ENCODE measurements around the gene OBSCN. TPM values are rescaled to one million over a fixed set of nuclear protein-coding genes. Genes with fewer than 3 reads are reported as not detected.

The OBSCN gene
- total RNA-seq, 1 donor from 2014 or later = 10.2 TPM

DNA sequence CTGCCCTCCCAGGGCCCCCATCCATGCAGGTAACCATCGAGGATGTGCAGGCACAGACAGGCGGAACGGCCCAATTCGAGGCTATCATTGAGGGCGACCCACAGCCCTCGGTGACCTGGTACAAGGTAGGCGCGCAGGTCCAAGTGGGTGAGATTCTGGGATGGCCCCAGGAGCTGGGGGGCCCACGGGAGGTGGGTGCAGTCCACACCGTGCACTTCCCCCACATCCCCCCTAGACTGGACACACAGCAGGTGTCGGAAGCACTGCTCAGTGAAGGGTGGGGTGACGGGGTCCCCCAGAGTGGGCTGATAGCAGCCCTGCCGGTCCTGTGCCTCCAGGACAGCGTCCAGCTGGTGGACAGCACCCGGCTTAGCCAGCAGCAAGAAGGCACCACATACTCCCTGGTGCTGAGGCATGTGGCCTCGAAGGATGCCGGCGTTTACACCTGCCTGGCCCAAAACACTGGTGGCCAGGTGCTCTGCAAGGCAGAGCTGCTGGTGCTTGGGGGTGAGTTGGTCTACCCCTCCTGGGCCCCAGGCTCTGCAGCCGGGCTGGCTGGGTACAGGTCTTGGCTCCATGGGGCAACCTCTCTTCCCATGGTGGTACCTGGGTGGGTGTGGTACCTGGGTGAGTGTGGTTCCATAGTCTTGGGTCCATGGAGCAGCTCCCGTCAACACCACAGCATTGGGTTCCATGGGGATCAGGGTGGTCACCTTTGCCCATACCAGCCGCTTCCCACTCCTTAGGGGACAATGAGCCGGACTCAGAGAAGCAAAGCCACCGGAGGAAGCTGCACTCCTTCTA, 158.4 kb downstream of the OBSCN start:
- Mint-ChIP-seq H3K27me3 (ENCODE audit: low read depth) (no peaks in the 10 kb centered on the region), H3K36me3 (ENCODE audit: low read depth) (no peaks in the 10 kb centered on the region), H3K4me1 (ENCODE audit: low read depth) (no peaks in the 10 kb centered on the region), H3K4me3 (ENCODE audit: unreplicated experiment) (no peak overlapping the region), H3K27ac (ENCODE audit: unreplicated experiment) (no peak overlapping the region), H3K9me3 (ENCODE audit: low read depth) (no peaks in the 10 kb centered on the region)
- DNase-seq (ENCODE audit: low spot score) = peak; percentile 78
- TF ChIP-seq, protein P1, sequence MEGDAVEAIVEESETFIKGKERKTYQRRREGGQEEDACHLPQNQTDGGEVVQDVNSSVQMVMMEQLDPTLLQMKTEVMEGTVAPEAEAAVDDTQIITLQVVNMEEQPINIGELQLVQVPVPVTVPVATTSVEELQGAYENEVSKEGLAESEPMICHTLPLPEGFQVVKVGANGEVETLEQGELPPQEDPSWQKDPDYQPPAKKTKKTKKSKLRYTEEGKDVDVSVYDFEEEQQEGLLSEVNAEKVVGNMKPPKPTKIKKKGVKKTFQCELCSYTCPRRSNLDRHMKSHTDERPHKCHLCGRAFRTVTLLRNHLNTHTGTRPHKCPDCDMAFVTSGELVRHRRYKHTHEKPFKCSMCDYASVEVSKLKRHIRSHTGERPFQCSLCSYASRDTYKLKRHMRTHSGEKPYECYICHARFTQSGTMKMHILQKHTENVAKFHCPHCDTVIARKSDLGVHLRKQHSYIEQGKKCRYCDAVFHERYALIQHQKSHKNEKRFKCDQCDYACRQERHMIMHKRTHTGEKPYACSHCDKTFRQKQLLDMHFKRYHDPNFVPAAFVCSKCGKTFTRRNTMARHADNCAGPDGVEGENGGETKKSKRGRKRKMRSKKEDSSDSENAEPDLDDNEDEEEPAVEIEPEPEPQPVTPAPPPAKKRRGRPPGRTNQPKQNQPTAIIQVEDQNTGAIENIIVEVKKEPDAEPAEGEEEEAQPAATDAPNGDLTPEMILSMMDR (IDR thresholded peaks at IDR 0.05) = no peak

DNA sequence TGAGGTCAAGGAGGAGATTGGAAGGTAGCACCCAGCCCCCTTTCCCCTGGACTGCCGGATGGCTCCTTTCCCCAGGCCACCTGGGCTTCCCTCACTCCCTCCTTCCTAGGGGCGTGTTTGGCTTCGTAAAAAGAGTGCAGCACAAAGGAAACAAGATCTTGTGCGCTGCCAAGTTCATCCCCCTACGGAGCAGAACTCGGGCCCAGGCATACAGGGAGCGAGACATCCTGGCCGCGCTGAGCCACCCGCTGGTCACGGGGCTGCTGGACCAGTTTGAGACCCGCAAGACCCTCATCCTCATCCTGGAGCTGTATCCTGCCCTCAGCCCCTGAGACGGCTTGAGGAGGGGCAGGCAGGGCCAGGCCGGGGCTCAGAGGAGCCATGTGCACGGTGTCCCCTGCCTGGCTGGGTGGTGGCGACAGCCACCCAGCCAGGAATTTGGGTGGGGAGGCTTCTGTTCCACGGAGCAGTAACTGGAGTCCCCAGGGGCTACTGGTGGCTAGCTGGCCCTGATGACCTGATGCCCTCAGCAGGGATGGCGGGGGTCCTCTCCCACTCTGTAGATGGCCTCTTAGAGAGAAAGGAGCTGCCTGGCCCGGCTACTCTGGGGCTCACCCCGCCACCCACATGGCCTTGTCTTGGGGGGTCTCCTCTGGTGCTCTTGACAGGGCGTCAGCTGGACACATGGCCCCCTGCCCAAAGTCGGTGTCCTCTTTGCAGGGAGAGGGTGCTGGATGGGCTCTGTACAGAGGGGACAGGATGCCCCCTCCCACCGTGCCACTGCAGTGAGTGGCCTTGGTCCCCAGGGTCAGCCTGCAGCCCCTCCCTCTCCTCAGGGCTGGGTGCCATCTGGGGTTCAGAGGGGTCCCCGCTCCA, 159.3 kb downstream of the OBSCN start:
- Mint-ChIP-seq H3K27me3 (ENCODE audit: low read depth) (no peaks in the 10 kb centered on the region), H3K4me3 (ENCODE audit: unreplicated experiment) (no peak overlapping the region), H3K36me3 (ENCODE audit: low read depth) (no peaks in the 10 kb centered on the region), H3K9me3 (ENCODE audit: low read depth) (no peaks in the 10 kb centered on the region), H3K27ac (ENCODE audit: unreplicated experiment) (no peak overlapping the region), H3K4me1 (ENCODE audit: low read depth) (no peaks in the 10 kb centered on the region)
- TF ChIP-seq, protein P1 (IDR thresholded peaks at IDR 0.05) = no peak
- DNase-seq (ENCODE audit: low spot score) = peak; percentile 82

DNA sequence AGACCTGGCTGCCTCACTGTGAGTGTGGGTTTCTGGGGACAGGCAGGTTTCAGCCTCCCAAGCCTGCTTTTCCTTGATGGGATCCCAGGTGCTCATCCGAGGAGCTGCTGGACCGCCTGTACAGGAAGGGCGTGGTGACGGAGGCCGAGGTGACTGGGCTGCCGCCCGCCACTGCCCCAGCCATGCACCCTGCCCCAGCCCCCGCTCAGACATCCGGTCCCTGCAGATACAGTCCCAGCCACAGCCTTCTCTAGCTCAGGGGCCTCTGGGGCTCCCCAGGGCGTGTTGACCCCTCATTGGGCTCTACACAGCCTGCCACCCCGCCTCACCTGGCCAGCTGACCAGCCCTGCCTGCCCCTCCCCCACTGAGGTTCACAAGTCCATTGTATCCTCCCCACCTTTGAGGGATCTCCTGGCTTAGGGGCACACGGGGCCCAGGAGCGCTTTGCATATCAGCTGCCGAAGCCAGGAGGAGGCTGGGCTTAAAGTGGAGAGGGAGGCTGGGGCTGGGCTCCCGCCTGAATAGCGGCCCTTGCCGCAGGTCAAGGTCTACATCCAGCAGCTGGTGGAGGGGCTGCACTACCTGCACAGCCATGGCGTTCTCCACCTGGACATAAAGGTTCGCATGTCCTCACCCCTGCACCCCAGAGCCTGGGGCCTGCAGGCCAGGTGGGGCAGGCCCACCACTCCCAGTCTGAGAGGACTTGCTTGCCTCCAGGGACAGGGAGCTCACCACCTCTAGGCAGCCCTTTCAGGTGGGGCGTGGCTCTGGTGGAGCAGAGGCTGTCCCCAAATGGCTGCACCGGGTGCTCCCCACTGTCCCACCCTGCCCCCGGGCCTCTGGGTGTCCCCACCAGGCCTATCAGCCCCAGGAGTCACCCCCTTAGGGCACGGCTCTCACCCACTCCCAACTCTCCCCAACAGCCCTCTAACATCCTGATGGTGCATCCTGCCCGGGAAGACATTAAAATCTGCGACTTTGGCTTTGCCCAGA, 160.3 kb downstream of the OBSCN start:
- Mint-ChIP-seq H3K36me3 (ENCODE audit: low read depth) (no peaks in the 10 kb centered on the region), H3K4me1 (ENCODE audit: low read depth) (no peaks in the 10 kb centered on the region), H3K4me3 (ENCODE audit: unreplicated experiment) (no peak overlapping the region), H3K27me3 (ENCODE audit: low read depth) (no peaks in the 10 kb centered on the region), H3K9me3 (ENCODE audit: low read depth) (no peaks in the 10 kb centered on the region), H3K27ac (ENCODE audit: unreplicated experiment) (no peak overlapping the region)
- TF ChIP-seq, protein P1 (IDR thresholded peaks at IDR 0.05) = no peak
- peak; percentile 81 for DNase-seq (ENCODE audit: low spot score)

DNA sequence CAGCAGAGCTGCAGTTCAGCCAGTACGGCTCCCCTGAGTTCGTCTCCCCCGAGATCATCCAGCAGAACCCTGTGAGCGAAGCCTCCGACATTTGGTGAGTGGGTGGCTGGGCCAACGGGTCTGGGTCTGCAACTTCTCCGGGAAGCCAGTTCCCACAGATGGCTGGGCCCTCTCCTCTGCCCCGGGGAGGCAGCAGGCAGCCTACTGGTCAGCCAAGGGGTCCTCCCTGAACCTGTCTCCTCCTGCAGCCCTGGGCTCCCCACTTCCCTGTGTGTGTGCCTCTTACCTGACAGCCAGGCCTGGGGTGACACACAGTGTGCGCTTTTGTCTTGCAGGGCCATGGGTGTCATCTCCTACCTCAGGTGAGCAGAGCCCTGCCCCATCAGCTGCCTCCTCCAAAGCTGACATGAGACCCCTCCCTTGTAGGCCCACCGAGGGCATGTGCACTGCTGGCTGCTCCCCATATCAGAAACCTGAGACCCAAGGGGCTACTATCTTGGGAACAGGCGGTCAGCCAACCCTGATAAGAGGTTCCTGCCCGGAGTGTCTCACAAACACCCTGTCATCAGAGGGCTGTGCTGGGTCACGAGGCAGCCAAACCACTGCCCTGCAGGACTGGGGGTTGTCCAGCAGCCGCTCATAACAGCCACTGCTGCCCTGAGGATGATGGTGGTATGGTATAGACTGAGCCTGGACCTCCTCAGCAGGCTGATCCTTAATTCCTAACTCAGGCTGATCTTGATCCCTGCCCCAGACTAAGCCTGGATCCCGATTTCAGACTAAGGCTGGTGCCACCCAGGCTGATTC, 161.2 kb downstream of the OBSCN start:
- Mint-ChIP-seq H3K4me1 (ENCODE audit: low read depth) (no peaks in the 10 kb centered on the region), H3K36me3 (ENCODE audit: low read depth) (no peaks in the 10 kb centered on the region), H3K9me3 (ENCODE audit: low read depth) (no peaks in the 10 kb centered on the region), H3K27ac (ENCODE audit: unreplicated experiment) (no peak overlapping the region), H3K27me3 (ENCODE audit: low read depth) (no peaks in the 10 kb centered on the region), H3K4me3 (ENCODE audit: unreplicated experiment) (no peak overlapping the region)
- DNase-seq (ENCODE audit: low spot score) = peak; percentile 79
- TF ChIP-seq, protein P1 (IDR thresholded peaks at IDR 0.05) = no peak
